NCI-H1105 treated with DMSO at 0.1 percent for 48 hours (cell line): ENCODE measurements around the gene POMT1.
"Not testable (repeated sequence)": the region's sequence is repeated elsewhere in the genome, so short reads cannot be mapped to it uniquely, and the experiment has no call there.

Source experiments
- DNase-seq: peaks from one replicate; lab custom pipeline; 2025; lab: John Stamatoyannopoulos, UW

POMT1 gene

DNA sequence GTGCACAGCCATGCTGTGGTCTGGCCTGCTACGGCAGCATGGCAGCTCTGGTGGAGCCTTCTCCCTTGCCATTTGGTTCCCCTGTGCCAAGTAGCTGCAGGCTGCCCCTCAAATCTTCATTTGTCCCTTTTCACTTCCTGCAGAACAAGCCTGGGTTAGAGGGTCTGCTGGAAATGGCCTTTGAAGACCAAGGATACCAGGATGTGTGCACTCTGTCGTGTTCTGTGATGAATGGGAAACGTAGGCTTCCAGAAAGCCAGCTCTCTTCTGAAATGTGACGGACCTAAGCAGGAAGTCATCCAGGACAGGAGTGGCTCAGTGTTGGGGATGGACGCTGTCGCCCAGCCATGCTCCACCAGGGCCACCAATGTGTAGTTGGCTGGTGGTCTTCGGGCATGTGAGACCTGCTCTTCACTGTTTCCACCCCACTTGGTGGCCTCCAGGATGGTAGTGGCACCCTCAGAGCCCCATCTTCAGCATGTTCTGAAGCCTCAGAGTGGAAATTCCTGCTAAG lies 3.4 kb upstream of the POMT1 start:
- DNase-seq, result no peak

- no peak for DNase-seq
Measured at GRCh38 chr9:131500377-131500776, 2.3 kb upstream of the POMT1 start.

DNA sequence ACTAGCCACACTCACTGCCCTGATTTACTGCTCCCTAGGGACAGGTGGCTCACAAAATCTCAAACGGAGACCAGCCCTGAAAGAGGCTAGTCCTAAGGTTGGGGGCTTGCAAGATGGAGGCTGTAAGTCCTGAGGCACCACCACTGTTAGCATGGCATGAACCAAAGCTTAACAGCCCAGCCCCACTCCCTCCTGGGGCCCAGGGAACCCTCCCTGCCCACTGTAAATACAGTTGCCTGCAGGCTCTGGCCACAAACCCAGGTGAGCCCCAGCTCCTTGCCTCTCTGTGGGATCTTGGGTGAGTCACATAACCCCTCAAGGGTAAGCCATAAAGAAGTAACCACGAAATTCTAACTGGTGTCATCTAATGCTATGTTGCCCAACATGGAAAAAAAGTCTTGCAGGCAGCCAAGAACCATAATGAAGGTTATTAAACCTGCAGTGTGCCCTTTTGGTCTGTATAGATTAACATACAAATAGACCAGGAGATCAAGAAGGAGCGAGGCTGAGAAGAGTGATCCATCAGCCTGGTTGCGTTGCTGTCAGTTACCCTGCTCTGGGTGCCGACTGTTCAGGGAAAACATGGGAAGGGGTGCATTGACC lies 1.7 kb upstream of the POMT1 start:
- DNase-seq, result no peak

DNA sequence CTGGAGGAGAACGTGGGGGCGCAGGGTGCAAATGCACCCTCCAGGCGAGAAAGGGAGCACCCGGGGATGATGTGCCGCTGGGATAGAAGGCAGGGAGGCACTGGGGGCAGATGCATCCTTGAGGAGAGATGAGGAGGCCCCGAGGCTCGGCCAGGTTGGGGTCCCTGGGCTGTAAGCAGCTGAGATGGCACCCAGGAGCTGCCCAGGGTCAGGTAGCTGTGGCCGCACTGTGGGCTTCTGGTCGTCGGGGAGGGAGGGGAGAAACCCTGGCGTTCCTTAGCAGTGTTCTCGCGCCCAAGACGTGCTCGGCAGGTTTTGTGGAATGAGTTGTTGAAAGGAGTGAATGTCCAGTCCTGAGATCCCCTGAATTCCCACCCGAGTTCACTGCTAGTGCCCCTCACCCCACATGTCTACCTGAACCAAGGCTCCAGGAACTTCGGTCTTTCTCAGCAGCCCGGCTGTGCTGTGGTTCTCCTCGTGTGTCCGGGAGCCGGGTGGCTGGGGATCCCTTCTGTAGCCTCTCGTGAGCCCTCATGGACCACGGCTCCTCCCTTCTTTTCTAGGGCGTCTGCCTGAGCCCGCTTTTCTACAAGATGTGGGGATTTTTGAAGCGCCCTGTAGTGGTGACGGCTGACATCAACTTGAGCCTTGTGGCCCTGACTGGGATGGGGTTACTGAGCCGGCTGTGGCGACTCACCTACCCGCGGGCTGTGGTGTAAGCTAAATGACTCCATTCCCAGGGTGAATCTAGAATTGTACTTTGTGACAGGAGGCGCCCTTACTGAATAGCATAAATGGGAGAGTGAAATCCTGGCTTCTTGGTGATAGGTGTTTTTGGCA lies 1.1 kb downstream of the POMT1 start:
- DNase-seq, result no peak

GRCh38 chr9:131505012-131505411 lies 2.3 kb downstream of the POMT1 start:
- no peak for DNase-seq

- DNase-seq, result no peak
Measured at GRCh38 chr9:131511416-131511815, 8.7 kb downstream of the POMT1 start.

- DNase-seq, result no peak
Measured at GRCh38 chr9:131511880-131512279, 9.2 kb downstream of the POMT1 start.

GRCh38 chr9:131513177-131513576 lies 10.5 kb downstream of the POMT1 start:
- DNase-seq, result no peak

DNA sequence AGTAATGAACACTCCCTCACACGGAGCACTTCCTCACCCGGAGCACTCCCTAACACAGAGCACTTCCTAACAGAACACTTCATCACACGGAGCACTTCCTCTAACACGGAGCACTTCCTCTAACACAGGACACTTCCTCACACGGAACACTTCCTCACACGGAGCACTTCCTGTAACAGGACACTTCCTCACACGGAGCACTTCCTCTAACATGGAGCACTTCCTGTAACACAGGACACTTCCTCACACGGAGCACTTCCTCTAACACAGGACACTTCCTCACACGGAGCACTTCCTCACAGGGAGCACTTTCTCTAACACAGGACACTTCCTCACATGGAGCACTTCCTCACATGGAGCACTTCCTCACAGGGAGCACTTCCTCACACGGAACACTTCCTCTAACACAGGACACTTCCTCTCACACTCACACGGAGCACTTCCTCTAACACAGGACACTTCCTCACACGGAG lies 12.9 kb downstream of the POMT1 start:
- not testable (repeated sequence) for DNase-seq

GRCh38 chr9:131516100-131516499 lies 13.4 kb downstream of the POMT1 start:
- no peak for DNase-seq

- DNase-seq, result no peak
Measured at GRCh38 chr9:131516930-131517329, 14.2 kb downstream of the POMT1 start.

DNA sequence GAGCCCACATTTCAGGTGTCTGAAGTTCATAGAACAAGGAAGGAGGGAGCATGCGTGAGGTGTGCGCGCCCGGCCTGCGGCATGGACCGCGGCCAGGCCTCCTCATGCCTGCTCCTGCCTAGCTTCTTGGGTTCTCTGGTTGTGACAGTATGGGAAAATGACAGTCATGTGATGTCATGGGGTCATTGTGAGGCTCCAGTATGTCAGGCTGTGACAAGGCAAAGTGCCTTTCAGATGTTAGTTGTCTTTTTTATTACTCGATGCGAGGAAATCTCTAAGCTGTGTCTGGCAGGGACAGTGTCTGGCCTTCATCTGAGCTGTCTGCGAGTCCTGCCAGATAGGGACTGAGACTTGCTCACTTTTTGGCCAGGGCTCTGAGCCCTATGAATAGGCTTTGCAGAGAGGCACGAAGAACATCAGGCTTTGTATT lies 15.1 kb downstream of the POMT1 start:
- DNase-seq, result no peak

- no peak for DNase-seq
Measured at GRCh38 chr9:131518553-131518952, 15.8 kb downstream of the POMT1 start.

- DNase-seq, result no peak
Measured at GRCh38 chr9:131520503-131520902, 17.8 kb downstream of the POMT1 start.

DNA sequence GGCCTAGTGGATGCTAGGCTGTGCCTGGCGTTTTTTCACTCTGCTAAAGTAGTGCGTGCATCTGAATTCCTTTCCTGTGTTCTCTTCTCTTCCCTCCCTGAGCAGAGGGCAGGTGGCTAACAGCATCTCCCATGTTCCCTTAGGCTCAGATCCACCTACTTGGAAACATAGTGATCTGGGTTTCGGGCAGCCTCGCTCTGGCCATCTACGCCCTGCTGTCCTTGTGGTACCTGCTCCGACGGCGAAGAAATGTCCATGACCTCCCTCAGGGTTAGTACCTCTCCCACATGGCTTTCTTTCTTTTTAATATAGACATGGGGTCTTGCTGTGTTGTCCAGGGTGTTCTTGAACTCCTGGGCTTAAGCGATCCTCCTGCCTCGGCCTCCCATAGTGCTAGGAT lies 18.5 kb downstream of the POMT1 start:
- no peak for DNase-seq

GRCh38 chr9:131521822-131522221 lies 19.1 kb downstream of the POMT1 start:
- DNase-seq, result no peak

GRCh38 chr9:131522257-131523085 lies 19.8 kb downstream of the POMT1 start:
- DNase-seq, result no peak

DNA sequence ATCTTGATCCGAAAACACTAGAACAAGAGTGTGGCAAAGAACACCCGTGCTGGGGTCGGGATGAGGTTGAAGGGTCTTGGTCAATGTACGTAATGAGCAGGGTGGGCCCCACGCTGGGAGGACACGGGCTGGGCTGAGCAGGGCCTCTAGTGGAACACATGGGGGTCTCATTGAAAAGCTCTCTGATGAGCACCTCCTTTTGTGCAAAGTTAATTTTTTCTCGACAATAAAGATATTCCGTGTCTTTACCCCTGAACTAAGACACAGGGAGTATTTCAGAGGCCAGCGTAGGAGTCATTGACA lies 20.3 kb downstream of the POMT1 start:
- no peak for DNase-seq

DNA sequence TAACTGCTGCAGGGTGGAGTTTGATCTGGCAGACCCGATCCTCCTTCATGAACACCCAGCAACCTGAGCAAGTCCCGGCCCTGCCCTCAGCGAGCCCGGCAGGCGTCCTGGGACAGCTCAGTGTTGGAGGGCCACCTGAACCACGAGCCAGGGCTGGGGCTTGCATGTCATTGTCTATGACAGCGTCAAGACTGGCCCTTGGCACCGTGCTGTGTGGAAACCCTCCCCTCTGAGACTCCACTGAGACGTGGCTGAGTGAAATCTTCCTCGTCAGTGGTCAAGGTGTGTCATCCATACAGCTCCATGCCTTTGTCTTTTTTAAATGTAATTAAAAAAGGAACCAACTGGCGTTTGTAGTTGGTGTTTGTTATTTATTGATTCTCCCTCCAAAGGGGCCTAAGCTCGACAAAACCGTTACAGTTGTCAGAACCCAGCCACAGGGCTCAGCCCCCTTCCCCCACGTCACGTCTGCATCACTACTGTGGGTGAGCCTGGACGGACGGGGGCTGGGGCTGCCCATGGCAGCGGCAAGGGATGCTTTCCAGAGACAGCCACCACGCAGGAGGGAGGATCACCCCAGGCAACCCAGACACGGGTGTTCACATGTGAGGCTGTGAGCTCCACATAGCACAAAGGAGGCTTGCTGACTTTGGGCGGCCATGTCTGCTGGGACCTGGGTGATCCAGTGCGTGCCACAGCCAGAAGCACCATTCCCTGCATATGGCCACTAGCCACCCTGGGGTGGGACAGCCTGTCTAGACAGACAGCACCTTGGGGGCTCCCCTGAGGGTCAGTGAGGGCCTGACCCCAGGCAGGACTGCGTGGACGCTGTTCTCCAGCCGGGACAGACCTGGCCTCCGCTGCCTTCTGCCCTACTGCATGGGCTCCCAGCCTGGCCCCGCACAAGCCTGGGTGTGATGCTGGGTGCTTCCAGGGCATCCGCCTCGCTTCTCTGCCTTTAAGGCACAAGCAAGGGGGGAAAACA lies 21.0 kb downstream of the POMT1 start:
- DNase-seq, result no peak

- DNase-seq, result no peak
Measured at GRCh38 chr9:131524665-131525315, 22.1 kb downstream of the POMT1 start.
